H1 (cell line): Measurements from ENCODE around the gene SCAF1.

Experiments
- CTCF ChIP-seq, 3 experiments: IDR thresholded peaks; 1 replicate in 2 of 3; 2 replicates in 1 of 3; pipeline versions ENCODE4 v1.5.1 to v1.6.1; 2011; ENCODE audit warnings: low read length in 3 of 3, mild to moderate bottlenecking in 3 of 3, inconsistent platforms in 2 of 3, low read depth in 1 of 3, moderate library complexity in 1 of 3; ENCODE audit not compliant: insufficient read depth in 1 of 3; ENCODE audit errors: control extremely low read depth in 1 of 3
- JUN ChIP-seq: IDR thresholded peaks from 2 replicates; pipeline ENCODE4 v1.6.1; 2011; ENCODE audit warnings: low read depth, mild to moderate bottlenecking, improper control_type of control experiment, low read length
- POLR2A ChIP-seq, 2 experiments: IDR thresholded peaks; 1 replicate in 1 of 2; 2 replicates in 1 of 2; pipeline ENCODE4 v1.6.1; 2011; ENCODE audit warnings: low read depth in 2 of 2, low read length in 2 of 2, mild to moderate bottlenecking in 2 of 2; ENCODE audit errors: control extremely low read depth in 1 of 2

DNA sequence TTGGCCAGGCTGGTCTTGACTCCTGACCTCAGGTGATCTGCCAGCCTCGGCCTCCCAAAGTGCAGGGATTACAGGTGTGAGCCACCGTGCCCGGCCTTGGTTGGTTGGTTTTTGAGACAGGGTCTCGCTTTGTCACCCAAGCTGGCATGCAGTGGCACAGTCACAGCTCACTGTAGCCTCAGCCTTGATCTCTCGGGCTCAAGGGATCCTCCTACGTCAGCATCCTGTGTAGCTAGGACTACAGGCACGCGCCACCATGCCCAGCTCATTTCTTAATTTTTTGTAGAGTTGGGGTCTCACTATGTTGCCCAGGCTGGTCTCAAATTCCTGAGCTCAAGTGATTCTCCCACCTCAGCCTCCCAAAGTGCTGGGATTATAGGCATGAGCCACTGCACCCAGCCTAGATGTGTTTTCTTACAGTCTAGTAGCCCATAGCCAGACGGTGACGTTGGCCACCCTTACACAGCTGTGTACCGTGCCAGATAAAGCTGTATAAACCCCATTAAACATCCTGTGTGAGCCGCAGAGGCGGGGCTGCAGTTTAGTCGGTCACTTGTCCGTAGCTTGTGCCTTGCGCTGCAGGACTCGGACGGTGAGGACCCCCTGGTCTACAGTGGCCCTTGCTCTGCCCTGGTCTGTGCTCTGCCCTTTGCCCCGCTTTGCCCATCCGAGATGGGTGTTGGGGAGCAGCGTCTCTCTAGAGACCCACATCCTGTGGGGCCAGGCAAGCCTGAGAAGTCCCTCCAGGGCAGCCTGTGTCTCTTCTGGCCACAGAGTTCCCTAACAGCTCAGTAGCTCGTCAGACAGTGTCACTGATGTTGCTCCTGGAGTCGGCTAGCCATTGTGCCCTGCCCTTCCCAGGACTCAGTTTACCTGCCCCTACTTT lies 13.8 kb downstream of the SCAF1 start:
- TF ChIP-seq CTCF (IDR thresholded peaks at IDR 0.05; ENCODE audit: control extremely low read depth in 1 of 3, insufficient read depth in 1 of 3, low read depth in 1 of 3, low read length in 3 of 3) = no peak
- TF ChIP-seq JUN = no peak
- TF ChIP-seq POLR2A (IDR thresholded peaks at IDR 0.05; ENCODE audit: control extremely low read depth in 1 of 2, low read depth in 2 of 2, low read length in 2 of 2) = no peak
